ENCODE data around the gene CELF6. TPM values are rescaled to one million over a fixed set of nuclear protein-coding genes. Genes with fewer than 3 reads are reported as not detected.
"Not testable (repeated sequence)": the region's sequence is repeated elsewhere in the genome, so short reads cannot be mapped to it uniquely, and the experiment has no call there.

CELF6 gene
- polyA plus RNA-seq, 1 donor: 1.7 TPM

DNA sequence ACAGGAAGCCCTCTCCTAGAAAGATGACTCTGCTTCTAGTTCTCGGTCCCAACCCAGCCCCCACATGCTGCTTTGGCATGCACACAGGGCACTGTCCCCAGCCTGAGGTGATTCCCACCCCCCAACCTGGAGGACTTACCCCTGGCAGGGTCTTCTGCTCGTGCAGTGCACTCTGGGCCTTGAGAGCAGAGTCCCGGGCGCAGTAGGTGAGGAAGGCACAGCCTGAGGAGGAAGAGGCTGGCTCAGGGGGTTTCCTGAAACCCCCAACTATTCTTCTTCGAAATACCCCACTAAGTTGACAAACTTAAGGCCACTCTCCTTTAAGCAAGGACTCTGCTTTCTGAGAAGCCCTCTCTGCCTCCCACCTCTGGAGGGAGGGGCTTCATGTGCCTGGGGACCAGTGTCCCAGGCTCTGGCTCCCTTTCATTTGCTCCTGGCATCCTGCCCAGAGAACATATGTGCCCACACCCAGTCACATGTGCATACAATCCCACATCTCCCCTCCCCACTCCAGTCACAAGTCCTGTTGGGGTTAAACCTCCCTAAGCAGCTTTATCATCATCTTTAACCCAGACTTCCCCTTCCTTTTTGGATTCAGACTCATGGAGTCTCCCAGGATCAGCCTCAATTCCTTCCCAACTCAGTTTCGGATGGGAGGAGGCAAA, 4.1 kb downstream of the CELF6 start:
- no peak for DNase-seq (ENCODE audit: low read depth)

- DNase-seq (ENCODE audit: low read depth): no peak
Measured at GRCh38 chr15:72313881-72314280, 6.1 kb downstream of the CELF6 start.

GRCh38 chr15:72313448-72313840, 6.5 kb downstream of the CELF6 start:
- no peak for DNase-seq (ENCODE audit: low read depth)

DNA sequence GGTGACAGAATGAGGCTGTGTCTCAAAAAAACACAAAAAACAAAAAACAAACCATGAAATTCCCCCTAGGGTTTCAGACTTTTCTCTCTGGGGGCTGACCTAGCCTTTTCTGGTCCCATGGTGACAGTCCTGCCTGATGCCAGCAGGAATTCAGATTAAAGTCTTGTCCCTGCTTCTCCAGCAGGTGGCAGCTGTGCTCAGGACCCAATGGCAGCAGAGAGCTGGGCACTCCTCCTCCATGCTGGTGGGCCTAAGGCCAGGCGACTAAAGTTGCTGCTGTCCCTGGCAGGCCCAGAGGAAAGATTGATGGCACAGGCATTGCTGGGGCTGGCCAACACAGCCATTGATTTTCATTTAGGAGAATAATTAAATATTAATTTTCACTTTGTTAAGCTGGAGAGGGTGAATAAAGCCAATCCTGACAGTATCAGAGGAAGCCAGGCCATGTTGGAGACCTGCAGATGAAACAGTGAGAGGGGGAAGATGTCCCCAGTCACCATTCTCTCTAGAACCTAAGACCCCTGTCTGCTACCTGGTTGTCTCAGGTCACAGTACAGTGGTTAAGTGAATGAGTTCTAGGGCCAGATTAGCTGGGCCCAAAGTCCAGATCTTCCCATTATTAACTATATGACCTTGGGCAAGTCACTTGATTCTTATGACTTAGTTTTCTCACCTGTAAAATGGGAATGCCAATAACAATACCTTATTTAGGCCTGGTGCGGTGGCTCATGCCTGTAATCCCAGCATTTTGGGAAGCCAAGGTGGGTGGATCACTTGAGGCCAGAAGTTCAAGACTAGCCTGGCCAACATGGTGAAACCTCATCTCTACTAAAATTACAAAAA, 7.1 kb downstream of the CELF6 start:
- no peak for DNase-seq (ENCODE audit: low read depth)

DNA sequence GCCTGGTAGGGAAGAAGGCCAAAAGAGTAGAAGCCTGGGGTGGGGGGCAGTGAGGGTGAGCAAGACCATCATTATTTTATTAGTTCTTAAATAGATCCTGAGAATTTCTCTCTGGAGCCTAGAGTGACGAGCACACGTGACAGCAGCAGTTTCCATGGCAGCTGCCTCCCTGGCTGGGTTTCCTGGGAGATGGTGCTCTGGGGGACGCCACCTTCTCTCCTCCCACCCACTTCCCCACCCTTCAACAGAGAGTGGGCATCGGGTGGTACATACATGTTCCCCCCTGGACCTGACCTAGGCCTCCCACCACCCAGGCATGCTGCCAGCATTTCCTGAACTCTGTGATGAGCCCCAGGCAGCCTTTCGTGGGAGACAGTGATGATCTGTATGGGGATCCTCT, 12.9 kb downstream of the CELF6 start:
- DNase-seq (ENCODE audit: low read depth): no peak

DNA sequence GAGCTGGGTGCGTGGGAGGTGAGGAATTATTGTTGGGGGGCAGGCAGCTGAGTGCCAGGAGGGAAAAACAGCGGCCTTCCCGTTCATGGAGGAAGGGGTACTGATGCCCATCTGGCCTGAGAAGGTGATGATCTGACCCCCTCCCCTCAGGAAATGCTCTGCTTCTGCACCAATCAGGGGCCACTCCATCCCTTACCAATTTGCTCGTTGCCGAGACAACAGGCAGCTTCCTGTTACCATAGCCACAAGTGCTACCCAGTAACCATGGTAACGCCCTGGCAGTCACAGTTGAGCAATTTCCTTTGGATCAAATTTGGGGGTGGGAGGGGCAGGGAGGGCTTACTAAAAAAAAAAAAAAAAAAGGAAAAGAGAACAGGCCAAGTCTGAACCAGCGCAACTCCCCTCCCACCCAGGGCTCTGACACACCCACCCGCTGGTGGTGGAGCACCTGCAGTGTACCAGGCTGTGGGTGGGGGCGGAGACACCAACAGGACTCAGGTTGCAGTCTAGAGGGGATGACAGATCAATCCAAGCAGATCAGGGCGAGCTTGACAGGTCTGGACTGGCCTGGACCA, 13.7 kb downstream of the CELF6 start:
- DNase-seq (ENCODE audit: low read depth): no peak

GRCh38 chr15:72304596-72304995, 15.4 kb downstream of the CELF6 start:
- no peak for DNase-seq (ENCODE audit: low read depth)

- no peak for DNase-seq (ENCODE audit: low read depth)
Measured at GRCh38 chr15:72302955-72303354, 17.0 kb downstream of the CELF6 start.

- no peak for DNase-seq (ENCODE audit: low read depth)
Measured at GRCh38 chr15:72289597-72290325, 30.2 kb downstream of the CELF6 start.

- DNase-seq (ENCODE audit: low read depth): no peak
Measured at GRCh38 chr15:72288796-72289596, 31.0 kb downstream of the CELF6 start.

DNA sequence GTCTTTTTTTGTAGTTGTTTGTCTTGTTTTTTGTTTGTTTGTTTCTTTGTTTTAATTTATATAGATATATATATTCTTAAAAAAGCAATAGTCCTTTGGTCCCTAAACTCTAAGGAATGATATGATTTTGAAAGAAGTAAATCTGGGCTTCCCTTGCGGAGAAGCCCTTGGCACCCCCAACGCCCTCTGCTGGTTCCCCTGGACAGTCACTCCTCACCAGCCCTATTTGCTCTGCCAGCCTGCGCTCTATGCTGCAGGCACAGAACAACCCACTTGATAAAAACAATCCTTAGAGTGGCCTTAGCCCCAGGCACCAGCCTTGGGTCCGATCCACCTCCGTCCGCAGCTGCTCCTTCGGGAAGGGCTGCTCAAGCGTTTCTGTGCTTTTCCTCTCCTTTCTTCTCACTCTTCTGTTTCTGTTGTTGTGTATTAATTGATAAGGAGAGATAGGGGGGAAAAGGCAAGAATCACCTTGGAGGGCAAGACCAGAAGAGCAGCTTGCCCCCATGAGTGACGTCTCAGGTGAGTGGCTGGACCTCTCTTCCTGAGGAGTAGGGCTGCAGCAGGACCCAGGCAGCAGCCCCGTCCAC, 33.9 kb downstream of the CELF6 start:
- no peak for DNase-seq (ENCODE audit: low read depth)

- no peak for DNase-seq (ENCODE audit: low read depth)
Measured at GRCh38 chr15:72285402-72285801, 34.6 kb downstream of the CELF6 start.

GRCh38 chr15:72284781-72285180, 35.2 kb downstream of the CELF6 start:
- DNase-seq (ENCODE audit: low read depth): no peak

DNA sequence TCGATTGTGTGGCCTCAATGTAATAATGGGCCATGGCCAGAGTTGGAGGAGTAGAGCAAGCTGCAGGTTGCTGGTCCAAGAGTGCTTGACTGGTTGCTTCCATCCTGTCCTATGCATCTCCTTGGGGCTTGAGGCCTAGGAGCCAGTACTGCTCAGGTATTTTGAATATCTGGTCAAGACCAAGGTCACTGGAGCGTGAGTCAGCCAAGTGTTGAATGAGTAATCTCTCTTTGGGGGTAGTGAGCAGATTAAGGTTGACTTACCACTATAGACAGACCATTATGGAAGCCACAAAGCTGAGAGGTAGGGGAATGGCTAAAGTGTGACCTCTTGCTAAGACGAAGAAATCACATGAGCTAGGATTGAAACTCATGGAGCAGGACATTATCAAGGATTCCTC, 38.2 kb downstream of the CELF6 start:
- no peak for DNase-seq (ENCODE audit: low read depth)

DNA sequence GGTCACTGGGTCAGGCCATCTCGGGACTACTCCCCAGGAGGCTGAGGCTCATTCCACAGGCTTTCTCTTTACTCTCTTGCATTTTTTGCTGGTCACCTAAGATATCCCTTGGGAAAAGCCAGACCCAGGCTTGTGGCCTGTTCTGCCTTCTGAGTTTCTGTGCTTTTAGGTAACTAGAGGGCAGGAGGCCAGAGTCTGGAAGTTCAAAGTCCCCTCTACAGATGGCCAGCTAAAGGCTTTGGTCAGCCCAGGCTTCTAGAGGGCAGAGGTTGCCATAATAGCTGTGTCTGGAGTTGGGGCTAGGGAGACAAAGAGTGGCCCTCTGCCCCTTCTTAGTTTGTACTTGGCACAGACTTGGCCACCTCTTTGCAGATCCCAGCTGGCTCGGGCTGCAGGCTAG, 39.2 kb downstream of the CELF6 start:
- no peak for DNase-seq (ENCODE audit: low read depth)

DNA sequence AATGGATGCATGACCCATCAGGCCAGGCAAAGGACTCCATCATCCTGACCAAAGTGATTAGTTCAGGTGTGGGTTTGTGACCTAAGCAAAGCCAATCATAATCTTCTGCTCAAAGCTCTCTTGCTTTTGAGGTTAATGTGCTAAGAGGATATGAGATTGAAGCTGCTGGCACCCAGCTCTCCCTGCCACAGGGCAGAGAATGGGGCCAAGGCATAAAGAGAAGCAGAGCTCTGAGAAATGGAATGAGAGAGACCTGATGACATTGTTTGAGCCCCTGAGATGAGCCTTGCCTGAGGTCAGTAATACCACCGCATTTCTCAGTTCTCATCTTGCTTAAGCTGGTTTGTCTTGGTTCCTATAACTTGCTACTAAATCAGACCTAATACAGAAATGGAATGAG, 41.2 kb downstream of the CELF6 start:
- DNase-seq (ENCODE audit: low read depth): no peak

- DNase-seq (ENCODE audit: low read depth): no peak
Measured at GRCh38 chr15:72276326-72276700, 43.6 kb downstream of the CELF6 start.

DNA sequence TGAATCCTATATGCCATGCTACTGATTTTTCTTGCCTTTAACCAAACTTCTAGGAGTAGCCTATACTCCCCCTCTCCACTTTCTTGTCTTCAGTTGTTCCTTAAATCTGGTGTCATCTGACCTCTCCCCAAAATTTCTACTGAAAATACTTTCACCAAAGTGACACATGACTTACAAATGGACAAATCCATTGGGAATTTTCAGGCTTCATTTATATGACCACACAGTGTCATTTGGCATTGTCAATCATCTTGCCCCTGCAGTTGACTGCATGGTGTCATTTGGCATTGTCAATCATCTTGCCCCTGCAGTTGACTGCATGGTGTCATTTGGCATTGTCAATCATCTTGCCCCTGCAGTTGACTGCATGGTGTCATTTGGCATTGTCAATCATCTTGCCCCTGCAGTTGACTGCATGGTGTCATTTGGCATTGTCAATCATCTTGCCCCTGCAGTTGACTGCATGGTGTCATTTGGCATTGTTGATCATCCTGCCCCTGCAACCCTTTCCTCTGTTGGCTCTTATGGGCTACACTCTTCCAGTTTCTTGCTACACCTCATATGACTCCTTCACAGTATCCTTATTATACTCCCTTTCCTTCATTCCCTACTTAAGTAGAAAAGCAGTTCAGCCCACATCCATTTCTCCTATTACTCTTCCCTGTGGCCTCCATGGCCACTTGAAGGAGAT, 44.2 kb downstream of the CELF6 start:
- DNase-seq (ENCODE audit: low read depth): not testable (repeated sequence)

- DNase-seq (ENCODE audit: low read depth): no peak
Measured at GRCh38 chr15:72272997-72273352, 47.0 kb downstream of the CELF6 start.

- DNase-seq (ENCODE audit: low read depth): peak; percentile 95
Measured at GRCh38 chr15:72272213-72272996, 47.6 kb downstream of the CELF6 start, which contains the start of gene PARP6. Gene PARP6, minus strand, starts transcription at chr15:72272554. Its CDS starts 5,077 bp downstream, at chr15:72267477.
